ENCODE data around the gene MDM4. TPM values are rescaled to one million over a fixed set of nuclear protein-coding genes. Genes with fewer than 3 reads are reported as not detected.

MDM4 gene
- total RNA-seq, 1 donor from 2014 or later = 88.9 TPM

GRCh38 chr1:204576422-204576821 is 60.2 kb downstream of the MDM4 start:
- intact Hi-C loops (cut with micrococcal nuclease) = no loop called here

DNA sequence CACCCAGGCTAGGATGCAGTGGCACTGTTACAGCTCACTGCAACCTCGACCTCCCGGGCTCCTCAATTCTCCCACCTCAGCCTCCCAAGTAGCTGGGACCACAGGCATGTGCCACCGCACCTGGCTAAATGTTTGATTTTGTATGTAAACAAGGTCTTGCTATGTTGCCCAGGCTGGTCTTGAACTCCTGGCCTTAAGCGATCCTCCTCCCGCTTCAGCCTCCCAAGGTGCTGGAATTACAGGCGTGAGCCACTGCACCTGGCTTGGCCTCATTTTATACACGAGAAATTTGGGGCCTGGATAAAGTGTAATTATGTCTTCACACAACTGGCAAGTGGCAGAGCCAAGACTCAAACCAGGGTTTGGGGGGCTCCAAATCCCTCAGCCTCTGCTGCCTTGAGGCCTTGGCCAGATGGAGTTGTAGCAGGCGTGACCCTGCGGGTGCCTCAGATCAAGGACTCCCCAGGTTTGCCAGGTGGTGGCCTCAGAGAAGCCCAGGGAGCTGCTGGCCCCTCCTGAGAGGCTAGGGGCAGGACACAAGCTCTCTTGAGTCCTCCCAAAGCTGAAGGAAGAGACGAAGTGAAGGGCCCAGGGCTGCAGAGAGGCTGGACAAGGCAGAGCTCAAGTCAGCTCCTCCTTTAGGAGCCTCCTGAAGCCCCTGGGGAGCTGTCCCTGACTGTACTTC is 61.7 kb downstream of the MDM4 start:
- intact Hi-C loops (cut with micrococcal nuclease) = loop anchor here (2.0 kb wide), 1 partner anchor 61 kb away; the partner anchor contains the start of gene MDM4

- intact Hi-C loops (cut with micrococcal nuclease) = loop anchor here (2.0 kb wide), 1 partner anchor 62 kb away; the partner anchor contains the start of gene MDM4
Observed at GRCh38 chr1:204578867-204579664, 62.9 kb downstream of the MDM4 start.

GRCh38 chr1:204579681-204580080 is 63.5 kb downstream of the MDM4 start:
- intact Hi-C loops (cut with micrococcal nuclease) = loop anchor here (2.0 kb wide), 1 partner anchor 63 kb away; the partner anchor contains the start of gene MDM4

- intact Hi-C loops (cut with micrococcal nuclease) = no loop called here
Observed at GRCh38 chr1:204580862-204581261, 64.7 kb downstream of the MDM4 start.

DNA sequence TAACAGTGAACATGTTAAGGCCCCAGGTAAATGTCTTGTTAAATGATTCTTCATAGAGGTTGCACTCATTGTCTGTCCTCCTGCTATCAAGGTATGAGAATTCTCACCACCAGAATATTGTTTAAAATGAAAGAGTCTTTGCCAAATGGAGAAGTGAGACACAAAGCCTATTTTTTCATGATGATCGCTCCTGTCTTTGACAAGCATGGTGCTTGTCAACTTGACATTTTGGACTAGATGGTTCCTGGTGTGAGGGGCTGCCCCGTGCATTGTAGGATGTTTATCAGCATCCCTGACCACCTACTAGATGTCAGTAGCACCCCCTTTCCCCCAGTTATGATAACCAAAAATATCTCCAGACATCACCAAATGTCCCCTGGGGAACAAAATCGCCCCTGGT is 65.6 kb downstream of the MDM4 start:
- intact Hi-C loops (cut with micrococcal nuclease) = no loop called here

GRCh38 chr1:204583909-204584632 is 67.9 kb downstream of the MDM4 start:
- intact Hi-C loops (cut with micrococcal nuclease) = no loop called here

- intact Hi-C loops (cut with micrococcal nuclease) = no loop called here
Observed at GRCh38 chr1:204584699-204585372, 68.6 kb downstream of the MDM4 start.

DNA sequence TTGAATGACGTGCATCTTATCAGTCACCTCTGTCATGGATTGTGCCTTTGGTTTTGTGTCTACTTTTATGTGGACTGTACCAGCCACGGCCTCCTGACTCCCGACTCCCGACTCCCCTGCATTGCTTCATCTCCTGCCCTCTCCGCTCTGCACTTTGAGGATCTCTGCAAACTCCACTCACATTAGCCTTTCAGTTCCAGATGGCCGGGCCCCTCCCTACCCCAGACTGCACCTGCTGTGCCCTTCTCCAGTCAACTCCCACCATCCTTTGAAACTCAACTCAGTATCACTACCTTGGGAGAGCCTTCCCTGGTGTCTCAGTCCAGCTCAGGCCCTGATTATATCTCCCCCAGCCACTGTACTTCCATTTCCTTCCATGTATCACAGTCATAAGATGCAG is 71.4 kb downstream of the MDM4 start:
- intact Hi-C loops (cut with micrococcal nuclease) = no loop called here

DNA sequence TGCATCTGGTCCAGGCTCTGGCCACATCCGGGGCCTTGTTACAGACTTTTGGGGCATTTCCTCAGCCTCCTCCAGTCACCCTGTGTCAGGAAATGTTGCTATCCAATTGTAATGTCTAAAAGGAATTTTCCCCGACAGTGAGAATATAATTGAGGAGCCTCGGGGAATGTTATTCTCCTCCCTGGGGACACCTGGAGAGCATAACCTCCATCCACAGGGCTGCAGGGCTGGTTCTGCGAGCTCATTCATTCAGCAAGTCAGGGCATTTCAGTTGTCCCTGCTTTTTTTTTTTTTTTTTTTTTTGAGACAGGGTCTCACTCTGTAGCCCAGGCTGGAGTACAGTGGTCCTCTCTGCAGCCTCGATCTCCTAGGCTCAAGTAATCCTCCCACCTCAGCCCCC is 72.6 kb downstream of the MDM4 start:
- intact Hi-C loops (cut with micrococcal nuclease) = no loop called here

DNA sequence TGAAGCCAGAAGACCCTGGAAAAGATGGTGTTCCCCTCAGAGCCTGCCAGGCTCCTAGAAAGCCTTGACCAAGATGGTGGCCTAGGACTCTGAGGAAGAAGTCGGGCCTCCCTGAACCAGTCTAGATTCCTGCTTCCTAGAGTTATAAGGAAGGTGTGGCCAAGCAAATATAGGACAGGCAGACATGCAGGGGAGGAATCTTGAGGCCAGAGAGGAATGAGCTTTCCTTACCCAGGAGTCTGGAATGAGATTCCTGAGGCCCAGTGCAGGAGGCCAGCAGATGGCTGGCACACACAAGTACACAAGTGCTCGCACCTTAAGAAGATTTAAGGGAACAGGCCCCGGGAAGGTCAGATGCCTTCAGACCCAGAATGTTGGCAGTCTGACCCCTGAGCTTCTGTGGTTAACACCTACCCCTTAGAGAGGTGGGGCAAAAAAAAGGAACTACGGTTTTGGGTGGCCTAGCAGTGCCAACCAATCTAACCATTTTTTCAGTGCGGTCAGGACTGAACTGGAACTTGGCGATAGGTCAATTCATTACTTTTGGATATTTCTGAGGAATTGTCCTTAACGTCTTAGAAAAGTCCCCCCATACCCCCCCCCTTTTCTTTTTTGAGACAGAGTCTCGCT is 73.3 kb downstream of the MDM4 start:
- intact Hi-C loops (cut with micrococcal nuclease) = no loop called here

GRCh38 chr1:204591473-204592090 is 75.4 kb downstream of the MDM4 start:
- intact Hi-C loops (cut with micrococcal nuclease) = no loop called here

GRCh38 chr1:204592246-204592948 is 76.2 kb downstream of the MDM4 start:
- intact Hi-C loops (cut with micrococcal nuclease) = no loop called here

- intact Hi-C loops (cut with micrococcal nuclease) = no loop called here
Observed at GRCh38 chr1:204598319-204598969, 82.2 kb downstream of the MDM4 start.

- intact Hi-C loops (cut with micrococcal nuclease) = no loop called here
Observed at GRCh38 chr1:204599098-204599497, 82.9 kb downstream of the MDM4 start.

DNA sequence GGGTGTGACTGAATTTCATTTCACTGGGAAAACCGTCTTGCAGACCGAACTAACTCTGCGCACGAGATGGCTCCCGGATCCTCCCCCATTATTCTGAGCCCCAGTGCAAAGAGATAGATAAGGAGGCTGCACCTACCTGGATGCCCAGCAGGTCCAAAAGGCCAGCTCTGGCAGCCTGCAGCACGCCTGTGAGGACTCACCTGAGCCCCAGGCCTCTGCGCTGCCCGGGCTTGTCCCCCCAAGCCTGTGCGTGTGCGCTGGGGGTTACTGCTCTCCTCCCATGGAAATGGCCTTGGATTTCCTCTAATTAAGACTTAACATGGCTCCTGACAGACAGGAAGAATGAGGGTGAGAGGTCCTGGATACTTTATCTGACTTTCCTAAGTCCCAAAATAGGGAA is 83.4 kb downstream of the MDM4 start:
- intact Hi-C loops (cut with micrococcal nuclease) = no loop called here

- intact Hi-C loops (cut with micrococcal nuclease) = no loop called here
Observed at GRCh38 chr1:204600203-204600602, 84.0 kb downstream of the MDM4 start.

DNA sequence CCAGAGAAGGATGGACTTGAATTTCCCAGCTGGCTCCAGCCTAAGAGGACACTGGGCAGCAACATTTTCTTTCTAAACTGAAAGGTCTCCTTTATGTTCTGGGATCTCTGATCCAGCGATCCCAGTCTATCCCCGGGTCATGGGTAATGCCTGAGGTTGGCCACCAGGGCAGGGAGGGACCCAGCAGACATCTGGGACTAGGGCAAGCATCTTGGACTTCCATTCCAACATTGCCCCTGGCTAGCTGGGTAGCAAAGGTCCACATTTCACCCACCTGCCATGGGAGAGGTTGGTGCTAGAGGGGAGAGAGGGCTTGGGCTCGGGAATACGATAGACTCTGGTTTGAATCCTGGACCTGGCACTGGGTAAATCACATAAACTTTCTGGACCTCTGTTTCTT is 84.8 kb downstream of the MDM4 start:
- intact Hi-C loops (cut with micrococcal nuclease) = no loop called here

GRCh38 chr1:204602111-204602579 is 85.9 kb downstream of the MDM4 start:
- intact Hi-C loops (cut with micrococcal nuclease) = no loop called here
